HG02678 (cell line): Measurements from ENCODE around the gene TMEM256.
"Not testable (repeated sequence)": the region's sequence is repeated elsewhere in the genome, so short reads cannot be mapped to it uniquely, and the experiment has no call there.

ENCODE experiments used
- ATAC-seq: cut with Tn5 transposase; IDR thresholded peaks from one replicate; pipeline ENCODE4 v1.9.1; 2021; ENCODE audit warnings: mild to moderate bottlenecking, moderate library complexity; ENCODE audit not compliant: unreplicated experiment

TMEM256 gene

DNA sequence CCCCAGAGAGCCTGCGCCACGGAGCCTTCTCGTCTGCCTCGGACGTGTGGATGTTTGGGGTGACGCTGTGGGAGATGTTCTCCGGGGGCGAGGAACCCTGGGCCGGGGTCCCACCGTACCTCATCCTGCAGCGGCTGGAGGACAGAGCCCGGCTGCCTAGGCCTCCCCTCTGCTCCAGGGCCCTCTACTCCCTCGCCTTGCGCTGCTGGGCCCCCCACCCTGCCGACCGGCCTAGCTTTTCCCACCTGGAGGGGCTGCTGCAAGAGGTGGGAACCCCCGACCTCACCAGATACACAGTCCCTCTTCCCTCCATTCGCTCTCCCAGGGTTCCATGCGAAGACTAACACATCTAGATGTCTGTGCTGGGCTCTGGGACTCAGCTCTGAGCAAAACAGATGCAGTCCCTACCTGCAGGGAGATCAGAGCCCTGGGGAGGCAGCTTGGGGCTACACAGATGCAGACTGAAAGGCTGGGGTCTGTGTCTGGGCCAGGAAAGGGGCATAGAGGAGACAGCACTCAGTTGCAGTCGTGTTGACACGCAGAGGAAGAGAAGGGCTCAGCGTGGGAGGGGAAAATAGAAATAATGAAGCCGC, 19.3 kb downstream of the TMEM256 start:
- no peak for ATAC-seq

- ATAC-seq: peak; percentile 73
Measured at GRCh38 chr17:7383742-7384488, 20.0 kb downstream of the TMEM256 start.

GRCh38 chr17:7383371-7383741, 20.5 kb downstream of the TMEM256 start:
- no peak for ATAC-seq

DNA sequence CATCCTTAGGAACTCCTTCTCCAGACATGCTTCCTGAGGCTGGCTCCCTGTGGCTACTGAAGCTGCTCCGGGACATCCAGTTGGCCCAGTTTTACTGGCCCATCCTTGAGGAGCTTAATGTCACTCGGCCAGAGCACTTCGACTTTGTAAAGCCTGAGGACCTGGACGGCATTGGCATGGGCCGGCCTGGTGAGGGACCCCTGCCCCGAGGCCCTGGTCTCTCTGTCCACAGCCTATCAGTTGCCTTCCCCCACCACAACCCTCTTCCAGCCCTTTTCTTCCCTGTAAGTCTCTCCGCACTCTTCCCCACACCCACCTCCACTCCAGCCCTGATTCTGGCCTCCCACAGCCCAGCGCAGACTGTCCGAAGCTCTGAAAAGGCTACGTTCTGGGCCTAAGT, 21.0 kb downstream of the TMEM256 start:
- no peak for ATAC-seq

DNA sequence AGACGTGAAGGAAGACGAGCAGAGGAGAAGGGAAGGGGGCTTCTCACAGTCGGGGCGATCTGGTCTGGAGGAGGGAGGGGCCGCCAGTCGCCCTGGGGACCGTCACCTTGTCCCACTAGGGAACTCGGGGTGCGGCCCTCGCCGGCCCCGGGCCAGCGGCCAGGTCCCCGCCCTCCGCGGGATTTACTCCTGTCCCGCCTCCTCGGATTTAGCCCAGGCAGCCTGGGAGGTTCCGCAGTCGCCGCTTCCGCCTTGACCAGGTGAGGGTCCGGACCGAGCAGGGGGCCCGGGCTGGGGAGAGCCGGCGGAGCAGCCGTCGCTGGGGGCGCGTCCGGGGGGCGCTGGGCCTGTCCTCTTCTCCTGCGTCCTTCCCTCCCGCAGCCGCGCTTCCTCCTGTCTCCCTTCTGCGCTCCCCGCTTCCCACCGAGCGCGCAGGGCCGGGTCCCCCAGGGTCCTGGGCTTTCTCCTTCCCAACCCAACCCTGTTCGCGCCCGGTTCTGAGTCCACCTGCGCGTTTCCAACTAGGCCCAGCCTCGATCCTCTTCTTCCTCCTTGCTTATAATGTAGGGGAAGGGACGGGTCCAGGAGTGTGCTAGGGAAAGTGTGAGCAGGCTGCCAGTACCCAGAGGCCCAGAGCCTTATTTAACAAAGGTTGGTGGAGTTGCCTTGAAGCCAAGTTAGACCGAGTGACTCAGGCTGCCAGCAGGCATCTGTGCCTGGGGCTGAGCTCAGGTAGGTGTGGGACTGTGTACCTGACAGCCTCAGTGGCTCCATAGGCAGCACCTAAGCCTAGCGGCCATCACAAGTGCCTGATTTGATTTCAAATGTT, 22.8 kb downstream of the TMEM256 start, which contains the start of gene TNK1:
TSS of gene TNK1 (plus strand) at position 235 of the 829 bp plus-strand sequence. CDS start 1,838 bp downstream, outside the sequence.
- ATAC-seq: no peak

DNA sequence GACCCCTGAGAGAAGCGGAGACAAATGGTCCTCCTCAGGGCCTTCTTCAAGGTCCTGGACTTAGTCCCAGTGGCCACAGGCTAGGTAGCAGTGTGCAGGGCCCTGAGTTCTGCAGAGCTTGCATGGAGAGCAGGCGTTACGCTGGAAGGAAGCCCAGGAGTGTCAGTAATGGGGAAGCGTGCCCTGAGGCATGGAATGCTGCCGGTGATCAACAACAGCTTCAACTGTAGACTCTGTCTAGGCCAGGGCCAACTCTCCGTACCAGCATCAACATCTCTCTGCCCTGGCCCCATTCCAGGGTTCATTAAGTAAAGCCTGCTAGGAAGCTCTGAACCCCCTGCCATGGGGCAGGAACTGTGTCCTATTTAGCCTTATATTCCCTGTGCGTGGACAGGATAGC, 23.6 kb downstream of the TMEM256 start:
- no peak for ATAC-seq

GRCh38 chr17:7379134-7379533, 24.8 kb downstream of the TMEM256 start:
- no peak for ATAC-seq

DNA sequence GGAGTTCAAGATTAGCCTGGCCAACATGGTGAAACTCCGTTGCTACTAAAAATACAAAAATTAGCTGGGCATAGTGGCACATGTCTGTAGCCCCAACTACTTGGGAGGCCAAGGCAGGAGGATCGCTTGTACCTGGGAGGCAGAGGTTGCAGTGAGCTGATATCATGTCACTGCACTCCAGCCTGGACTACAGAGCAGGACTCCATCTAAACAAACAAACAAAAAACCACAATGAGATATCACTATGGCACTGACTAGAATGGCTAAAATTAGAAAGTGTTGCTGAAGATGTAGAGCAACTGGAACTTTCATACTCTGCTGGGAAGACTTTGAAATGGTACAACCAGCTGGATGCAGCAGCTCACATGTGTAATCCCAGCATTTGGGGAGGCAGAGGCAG, 29.5 kb downstream of the TMEM256 start:
- ATAC-seq: no peak

DNA sequence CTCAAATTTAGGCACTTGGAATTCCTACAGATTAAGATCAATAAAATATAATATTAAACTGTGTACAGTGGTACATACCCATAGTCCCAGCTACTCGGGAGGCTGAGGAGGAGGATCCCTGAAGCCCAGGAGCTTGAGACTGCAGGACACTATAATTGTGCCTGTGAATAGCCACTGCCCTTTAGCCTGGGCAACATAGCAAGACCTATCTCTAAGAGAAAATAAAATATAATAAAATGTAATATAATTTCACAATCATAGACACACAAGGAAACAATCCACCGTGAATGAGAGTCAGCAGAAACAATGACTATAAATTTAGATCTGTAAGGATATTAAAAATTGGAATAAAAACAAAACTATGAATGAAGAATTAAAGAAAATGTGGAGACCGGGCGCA, 33.0 kb downstream of the TMEM256 start:
- no peak for ATAC-seq

DNA sequence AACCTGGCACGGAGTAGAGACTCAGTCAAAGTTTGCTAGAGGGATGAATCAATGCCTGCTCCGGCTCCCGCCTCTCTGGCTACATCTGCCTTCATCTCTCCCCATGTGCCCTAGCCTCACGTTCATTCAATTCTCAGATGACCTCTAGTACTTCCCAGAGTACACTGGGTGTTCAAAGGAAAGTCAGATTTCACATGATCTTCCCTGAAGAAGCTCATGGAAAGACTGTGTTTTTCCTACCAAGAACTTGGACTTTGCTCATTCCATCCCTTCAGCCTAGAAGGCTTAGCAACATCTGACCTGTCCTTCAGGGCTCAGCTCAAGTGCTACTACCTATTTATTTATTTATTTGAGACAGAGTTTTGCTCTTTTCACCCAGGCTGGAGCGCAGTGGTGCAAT, 34.1 kb downstream of the TMEM256 start:
- ATAC-seq: no peak

GRCh38 chr17:7368599-7368994, 35.3 kb downstream of the TMEM256 start:
- ATAC-seq: not testable (repeated sequence)

- ATAC-seq: no peak
Measured at GRCh38 chr17:7367918-7368598, 35.8 kb downstream of the TMEM256 start.

- ATAC-seq: no peak
Measured at GRCh38 chr17:7367083-7367482, 36.8 kb downstream of the TMEM256 start.

DNA sequence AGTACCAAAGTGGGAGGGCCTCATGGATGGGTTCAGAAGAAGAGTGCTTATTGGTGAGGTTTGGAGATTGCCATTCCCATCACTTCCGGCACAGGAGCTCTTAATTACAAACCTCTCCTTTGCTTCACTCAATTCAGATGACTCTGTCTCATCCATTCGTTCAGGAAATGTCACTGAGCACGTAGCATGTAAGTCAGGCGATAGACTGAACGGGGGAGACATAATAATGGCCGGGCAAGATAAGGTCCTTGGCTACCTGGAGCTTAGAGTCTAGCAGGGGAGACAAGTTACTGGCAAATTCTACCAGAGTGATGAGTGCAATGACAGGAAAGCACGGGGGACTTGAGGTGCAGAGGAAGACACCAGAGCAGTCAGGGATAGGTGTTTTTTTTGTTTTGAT, 37.9 kb downstream of the TMEM256 start:
- ATAC-seq: not testable (repeated sequence)

- ATAC-seq: no peak
Measured at GRCh38 chr17:7363311-7363710, 40.6 kb downstream of the TMEM256 start.

DNA sequence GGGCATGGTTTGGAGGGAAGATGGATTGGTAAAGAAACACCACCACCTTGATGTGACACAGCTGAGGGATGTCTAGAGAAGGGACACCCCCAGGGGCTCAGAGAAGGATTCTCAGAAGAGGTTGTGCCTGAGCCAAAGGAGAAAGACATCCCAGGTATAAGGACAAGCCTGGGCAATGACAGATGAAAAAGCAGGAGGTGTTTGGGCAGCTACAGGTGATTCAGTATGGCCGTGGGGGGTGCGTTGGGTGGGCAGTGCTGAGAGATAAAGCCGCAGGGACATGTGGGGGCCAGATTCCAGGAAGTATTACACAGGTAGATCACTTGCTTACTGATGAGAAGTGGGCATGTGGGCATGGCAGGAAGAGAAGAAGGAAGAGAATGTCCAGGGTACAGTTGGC, 42.0 kb downstream of the TMEM256 start:
- ATAC-seq: no peak

- ATAC-seq: no peak
Measured at GRCh38 chr17:7357381-7357780, 46.5 kb downstream of the TMEM256 start.

GRCh38 chr17:7356756-7357155, 47.1 kb downstream of the TMEM256 start:
- no peak for ATAC-seq

DNA sequence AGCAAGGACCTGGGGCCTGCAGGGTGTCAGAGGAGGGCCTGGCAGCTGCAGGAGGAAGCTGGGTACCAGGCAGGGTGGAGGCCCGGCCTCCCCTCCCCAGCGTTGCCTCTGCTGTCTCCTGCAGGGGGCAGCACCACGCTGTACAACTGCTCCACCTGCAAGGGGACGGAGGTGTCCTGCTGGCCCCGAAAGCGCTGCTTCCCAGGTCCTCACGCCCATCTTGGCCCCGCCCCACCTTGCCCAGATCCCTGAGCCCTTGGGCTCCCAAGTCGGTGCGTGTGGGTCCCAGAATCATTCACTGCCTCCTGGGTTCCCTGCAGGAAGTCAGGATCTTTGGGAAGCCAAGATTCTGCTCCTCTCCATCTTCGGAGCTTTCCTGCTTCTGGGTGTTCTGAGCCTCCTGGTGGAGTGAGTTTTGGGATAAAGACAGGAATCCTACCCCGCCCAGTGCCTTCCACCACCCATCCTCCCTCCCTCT, 47.8 kb downstream of the TMEM256 start:
- no peak for ATAC-seq

DNA sequence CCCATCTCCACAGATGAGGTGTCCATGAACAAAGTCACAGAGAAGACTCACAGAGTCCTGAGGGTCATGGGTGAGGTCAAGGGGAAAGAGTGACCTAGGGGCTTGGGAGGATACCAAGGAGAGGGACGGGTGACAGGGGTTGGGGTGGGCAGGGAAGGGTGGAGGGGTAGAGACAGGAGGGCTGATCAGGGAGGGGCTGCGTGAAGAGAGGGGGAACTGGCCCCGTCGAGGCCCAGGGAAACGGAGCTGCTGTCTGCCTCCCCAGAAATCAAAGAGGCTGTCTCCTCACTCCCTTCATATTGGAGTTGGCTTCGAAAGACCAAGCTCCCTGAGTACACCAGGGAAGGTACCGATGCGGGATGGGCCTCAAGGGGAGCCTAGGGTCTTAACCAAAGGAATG, 48.3 kb downstream of the TMEM256 start:
- no peak for ATAC-seq

DNA sequence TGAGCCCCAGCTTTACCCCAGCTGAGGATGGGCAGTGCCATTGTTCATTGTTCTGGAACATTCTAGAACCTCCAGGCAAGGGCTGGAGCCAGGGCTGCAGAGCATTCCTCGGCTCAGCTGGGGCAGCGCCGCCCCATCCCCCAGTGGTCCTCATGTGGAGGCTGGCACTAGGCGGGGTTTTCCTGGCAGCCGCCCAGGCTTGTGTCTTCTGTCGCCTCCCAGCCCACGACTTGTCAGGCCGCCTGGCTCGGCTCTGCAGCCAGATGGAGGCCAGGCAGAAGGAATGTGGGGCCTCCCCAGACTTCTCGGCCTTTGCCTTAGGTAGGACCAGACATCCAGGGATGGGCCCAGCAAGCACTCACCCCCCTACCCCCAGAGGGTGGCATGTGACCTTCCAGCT, 48.8 kb downstream of the TMEM256 start, which contains the start of gene TMEM95:
TSS of gene TMEM95 (plus strand) at position 104 of the 400 bp plus-strand sequence. CDS start at position 153, 49 bp downstream.
- ATAC-seq: no peak
